Neural cell (in vitro differentiated cells): ENCODE results near the gene CABP4. TPM values are rescaled to one million over a fixed set of nuclear protein-coding genes. Genes with fewer than 3 reads are reported as not detected.

Experiments used
- H2AFZ ChIP-seq: fragments of 200-600, 300-800 bp; sonication (generic), shearing (Covaris generic); 2 replicates; pipeline ENCODE4 v1.6.0; 2014; ENCODE audit warnings: low read depth, mild to moderate bottlenecking, antibody characterized with exemption, low read length, moderate library complexity
- H3F3A ChIP-seq: fragments of 200-600 bp; shearing (Covaris generic); 2 replicates; pipeline ENCODE4 v1.6.1; 2016; ENCODE audit warnings: mild to moderate bottlenecking, moderate library complexity, mixed read lengths, antibody characterized with exemption, low read length; ENCODE audit not compliant: insufficient read depth, poor library complexity, severe bottlenecking
- H3K27ac ChIP-seq: fragments of 200-600, 300-800 bp; sonication (generic), shearing (Covaris generic); 2 replicates; pipeline ENCODE4 v1.5.1; 2014; ENCODE audit warnings: mild to moderate bottlenecking, low read length, moderate library complexity
- H3K27me3 ChIP-seq: fragments of 300-800, 200-600 bp; sonication (generic), shearing (Covaris generic); 2 replicates; pipeline ENCODE4 v1.6.0; 2014; ENCODE audit warnings: mild to moderate bottlenecking, low read depth, low read length, moderate library complexity; ENCODE audit not compliant: insufficient read depth
- H3K36me3 ChIP-seq: fragments of 300-800, 200-600 bp; sonication (generic), shearing (Covaris generic); 2 replicates; pipeline ENCODE4 v1.5.1; 2014; ENCODE audit warnings: mild to moderate bottlenecking, antibody characterized with exemption, low read length, moderate library complexity; ENCODE audit not compliant: insufficient read depth
- H3K4me2 ChIP-seq: fragments of 300-800, 200-600 bp; sonication (generic), shearing (Covaris generic); 2 replicates; pipeline ENCODE4 v1.6.0; 2014; ENCODE audit warnings: mild to moderate bottlenecking, low read length
- H3K4me3 ChIP-seq: fragments of 300-800, 200-600 bp; sonication (generic), shearing (Covaris generic); 2 replicates; pipeline ENCODE4 v1.5.1; 2014; ENCODE audit warnings: mild to moderate bottlenecking, low read length, moderate library complexity
- H3K79me2 ChIP-seq: fragments of 200-600 bp; shearing (Covaris generic); replicated peaks from 2 replicates; pipeline ENCODE4 v1.6.0; 2014; ENCODE audit warnings: mild to moderate bottlenecking, low read length, moderate library complexity; ENCODE audit not compliant: insufficient read depth
- H3K9ac ChIP-seq: fragments of 300-800, 200-600 bp; sonication (generic), shearing (Covaris generic); 2 replicates; pipeline ENCODE4 v1.6.1; 2016; ENCODE audit warnings: mild to moderate bottlenecking, low read length, mixed read lengths
- H3K9me2 ChIP-seq: fragments of 200-600 bp; shearing (Covaris generic); 2 replicates; pipeline ENCODE4 v1.6.1; 2016; ENCODE audit warnings: mild to moderate bottlenecking, low read length, mixed read lengths; ENCODE audit not compliant: insufficient read depth
- H3K9me3 ChIP-seq: fragments of 200-600, 300-800 bp; sonication (generic), shearing (Covaris generic); 2 replicates; pipeline ENCODE4 v1.6.1; 2016; ENCODE audit warnings: mild to moderate bottlenecking, mixed run types, low read length, moderate library complexity, mixed read lengths
- H4K20me1 ChIP-seq: fragments of 200-600 bp; shearing (Covaris generic); 2 replicates; pipeline ENCODE4 v1.6.1; 2016; ENCODE audit warnings: mild to moderate bottlenecking, mixed run types; ENCODE audit not compliant: insufficient read depth
- EP300 ChIP-seq: fragments of 450-650 bp; conservative IDR thresholded peaks from 2 replicates; pipeline ENCODE4 v1.6.1; 2014; ENCODE audit warnings: antibody characterized with exemption, mild to moderate bottlenecking, moderate library complexity; ENCODE audit not compliant: poor library complexity, severe bottlenecking
- EZH2 ChIP-seq: fragments of 200-600, 300-800 bp; shearing (Covaris generic), sonication (generic); IDR thresholded peaks from 2 replicates; pipeline ENCODE4 v1.6.1; 2014; ENCODE audit warnings: antibody characterized with exemption, low read length, borderline replicate concordance, mild to moderate bottlenecking; ENCODE audit not compliant: insufficient read depth, poor library complexity, severe bottlenecking
- POLR2AphosphoS5 ChIP-seq: IDR thresholded peaks from 2 replicates; pipeline ENCODE4 v1.6.1; 2012
- RAD21 ChIP-seq: fragments of 450-650 bp; conservative IDR thresholded peaks from 2 replicates; pipeline ENCODE4 v1.6.1; 2014; ENCODE audit warnings: antibody characterized with exemption, mild to moderate bottlenecking, moderate library complexity
- SMC3 ChIP-seq: fragments of 450-650 bp; conservative IDR thresholded peaks from 2 replicates; pipeline ENCODE4 v1.6.1; 2014; ENCODE audit warnings: antibody characterized with exemption, mild to moderate bottlenecking, moderate library complexity; ENCODE audit not compliant: poor library complexity
- TAF1 ChIP-seq: IDR thresholded peaks from 2 replicates; pipeline ENCODE4 v1.6.1; 2012; ENCODE audit warnings: low read depth
- polyA plus RNA-seq: library from polyadenylated mRNA; depleted of rRNA; stranded (reverse); fragments of >200 nt; gene quantifications from 2 replicates; pipeline ENCODE4 v1.2.3, GENCODE V29; 2014
- TF ChIP-seq, protein P1 (sequence below): IDR thresholded peaks from 2 replicates; pipeline ENCODE4 v1.6.1; 2012; ENCODE audit warnings: borderline replicate concordance
- TF ChIP-seq, protein P2 (sequence below): fragments of 450-650 bp; IDR thresholded peaks from 2 replicates; pipeline ENCODE4 v1.5.1; 2014; ENCODE audit warnings: antibody characterized with exemption, mild to moderate bottlenecking, moderate library complexity; ENCODE audit not compliant: poor library complexity, severe bottlenecking

The CABP4 gene
- polyA plus RNA-seq, 1 donor from 2014 or later: not detected

DNA sequence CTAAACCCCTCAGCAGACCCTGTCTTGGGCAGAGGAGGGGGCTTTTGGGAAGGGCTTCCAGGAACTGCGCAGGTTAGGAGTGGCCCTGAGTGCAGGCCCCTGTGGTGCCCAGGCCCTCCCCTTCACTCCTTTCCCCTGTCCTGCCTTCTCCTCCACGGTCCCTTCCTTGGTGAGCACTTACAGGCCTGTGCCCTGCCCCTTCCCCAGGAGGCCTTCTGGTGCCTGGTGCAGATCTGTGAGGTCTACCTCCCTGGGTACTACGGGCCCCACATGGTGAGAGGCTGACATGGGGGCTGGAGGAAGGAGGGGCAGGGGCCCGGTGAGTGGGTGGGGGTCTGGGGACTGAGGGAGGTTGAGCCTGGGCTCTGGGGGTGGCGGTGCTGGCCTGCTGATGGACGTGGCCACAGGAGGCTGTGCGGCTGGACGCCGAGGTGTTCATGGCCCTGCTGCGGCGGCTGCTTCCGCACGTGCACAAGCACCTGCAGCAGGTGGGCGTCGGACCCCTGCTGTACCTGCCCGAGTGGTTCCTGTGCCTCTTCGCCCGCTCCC, 48.7 kb upstream of the CABP4 start:
- H3K9ac ChIP-seq: no peak overlapping the region
- H3K4me2 ChIP-seq: no peak overlapping the region
- H3K27ac ChIP-seq: no peak overlapping the region
- no peaks in the 10 kb centered on the region for H4K20me1 ChIP-seq
- H3K4me3 ChIP-seq: no peak overlapping the region
- no peaks in the 10 kb centered on the region for H3K9me2 ChIP-seq
- no peaks in the 10 kb centered on the region for H3K27me3 ChIP-seq
- TF ChIP-seq, protein P1, sequence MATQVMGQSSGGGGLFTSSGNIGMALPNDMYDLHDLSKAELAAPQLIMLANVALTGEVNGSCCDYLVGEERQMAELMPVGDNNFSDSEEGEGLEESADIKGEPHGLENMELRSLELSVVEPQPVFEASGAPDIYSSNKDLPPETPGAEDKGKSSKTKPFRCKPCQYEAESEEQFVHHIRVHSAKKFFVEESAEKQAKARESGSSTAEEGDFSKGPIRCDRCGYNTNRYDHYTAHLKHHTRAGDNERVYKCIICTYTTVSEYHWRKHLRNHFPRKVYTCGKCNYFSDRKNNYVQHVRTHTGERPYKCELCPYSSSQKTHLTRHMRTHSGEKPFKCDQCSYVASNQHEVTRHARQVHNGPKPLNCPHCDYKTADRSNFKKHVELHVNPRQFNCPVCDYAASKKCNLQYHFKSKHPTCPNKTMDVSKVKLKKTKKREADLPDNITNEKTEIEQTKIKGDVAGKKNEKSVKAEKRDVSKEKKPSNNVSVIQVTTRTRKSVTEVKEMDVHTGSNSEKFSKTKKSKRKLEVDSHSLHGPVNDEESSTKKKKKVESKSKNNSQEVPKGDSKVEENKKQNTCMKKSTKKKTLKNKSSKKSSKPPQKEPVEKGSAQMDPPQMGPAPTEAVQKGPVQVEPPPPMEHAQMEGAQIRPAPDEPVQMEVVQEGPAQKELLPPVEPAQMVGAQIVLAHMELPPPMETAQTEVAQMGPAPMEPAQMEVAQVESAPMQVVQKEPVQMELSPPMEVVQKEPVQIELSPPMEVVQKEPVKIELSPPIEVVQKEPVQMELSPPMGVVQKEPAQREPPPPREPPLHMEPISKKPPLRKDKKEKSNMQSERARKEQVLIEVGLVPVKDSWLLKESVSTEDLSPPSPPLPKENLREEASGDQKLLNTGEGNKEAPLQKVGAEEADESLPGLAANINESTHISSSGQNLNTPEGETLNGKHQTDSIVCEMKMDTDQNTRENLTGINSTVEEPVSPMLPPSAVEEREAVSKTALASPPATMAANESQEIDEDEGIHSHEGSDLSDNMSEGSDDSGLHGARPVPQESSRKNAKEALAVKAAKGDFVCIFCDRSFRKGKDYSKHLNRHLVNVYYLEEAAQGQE: no peak
- no peak for TF ChIP-seq POLR2AphosphoS5
- no peak for TF ChIP-seq TAF1
- TF ChIP-seq, protein P2, sequence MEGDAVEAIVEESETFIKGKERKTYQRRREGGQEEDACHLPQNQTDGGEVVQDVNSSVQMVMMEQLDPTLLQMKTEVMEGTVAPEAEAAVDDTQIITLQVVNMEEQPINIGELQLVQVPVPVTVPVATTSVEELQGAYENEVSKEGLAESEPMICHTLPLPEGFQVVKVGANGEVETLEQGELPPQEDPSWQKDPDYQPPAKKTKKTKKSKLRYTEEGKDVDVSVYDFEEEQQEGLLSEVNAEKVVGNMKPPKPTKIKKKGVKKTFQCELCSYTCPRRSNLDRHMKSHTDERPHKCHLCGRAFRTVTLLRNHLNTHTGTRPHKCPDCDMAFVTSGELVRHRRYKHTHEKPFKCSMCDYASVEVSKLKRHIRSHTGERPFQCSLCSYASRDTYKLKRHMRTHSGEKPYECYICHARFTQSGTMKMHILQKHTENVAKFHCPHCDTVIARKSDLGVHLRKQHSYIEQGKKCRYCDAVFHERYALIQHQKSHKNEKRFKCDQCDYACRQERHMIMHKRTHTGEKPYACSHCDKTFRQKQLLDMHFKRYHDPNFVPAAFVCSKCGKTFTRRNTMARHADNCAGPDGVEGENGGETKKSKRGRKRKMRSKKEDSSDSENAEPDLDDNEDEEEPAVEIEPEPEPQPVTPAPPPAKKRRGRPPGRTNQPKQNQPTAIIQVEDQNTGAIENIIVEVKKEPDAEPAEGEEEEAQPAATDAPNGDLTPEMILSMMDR: no peak
- TF ChIP-seq EP300: no peak
- TF ChIP-seq EZH2: no peak
- H3F3A ChIP-seq: no peaks in the 10 kb centered on the region
- H3K79me2 ChIP-seq: no peaks in the 10 kb centered on the region
- no peaks in the 10 kb centered on the region for H3K9me3 ChIP-seq
- H2AFZ ChIP-seq: no peak overlapping the region
- H3K36me3 ChIP-seq: no peaks in the 10 kb centered on the region

DNA sequence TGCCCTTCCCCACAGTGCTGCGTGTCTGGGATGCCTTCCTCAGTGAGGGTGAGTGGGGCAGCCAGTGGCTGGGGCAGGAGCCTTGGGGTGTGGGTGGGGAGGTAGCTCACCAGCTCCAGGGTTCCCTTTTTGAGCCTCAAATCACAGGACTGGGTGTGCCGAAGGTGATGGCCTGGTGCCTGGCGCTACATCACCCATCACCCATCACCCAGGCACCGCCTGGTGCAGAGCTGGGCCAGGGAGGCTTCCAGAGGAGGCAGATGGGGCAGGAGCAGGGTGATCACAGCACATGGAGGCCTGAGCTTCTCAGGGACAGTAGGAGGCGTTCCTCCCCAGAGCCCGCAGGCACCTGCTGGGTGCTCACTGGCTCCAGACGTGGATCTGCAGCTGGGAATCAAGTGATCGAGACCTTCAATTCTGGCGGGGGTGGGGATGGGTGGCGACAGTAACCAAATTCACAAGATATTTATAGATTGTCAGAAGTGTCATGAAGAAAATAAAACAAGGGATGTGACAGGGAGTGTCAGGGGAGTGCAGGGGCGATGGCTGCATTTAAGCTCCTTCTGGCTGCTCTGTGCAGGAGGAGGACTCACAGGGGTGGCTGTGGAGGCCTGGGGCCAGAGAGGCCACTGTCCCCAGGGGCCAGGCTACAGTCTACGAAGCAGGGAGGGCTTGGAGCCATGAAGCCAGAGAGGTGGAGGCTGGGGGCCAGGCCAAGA, 48.0 kb upstream of the CABP4 start:
- no peak overlapping the region for H3K9ac ChIP-seq
- no peaks in the 10 kb centered on the region for H3K27me3 ChIP-seq
- H3K36me3 ChIP-seq: no peaks in the 10 kb centered on the region
- no peaks in the 10 kb centered on the region for H3K79me2 ChIP-seq
- H2AFZ ChIP-seq: no peak overlapping the region
- H3K4me3 ChIP-seq: no peak overlapping the region
- no peaks in the 10 kb centered on the region for H3K9me3 ChIP-seq
- H3K27ac ChIP-seq: no peak overlapping the region
- no peaks in the 10 kb centered on the region for H3F3A ChIP-seq
- H3K4me2 ChIP-seq: no peak overlapping the region
- TF ChIP-seq RAD21: no peak
- no peak for TF ChIP-seq SMC3
- H4K20me1 ChIP-seq: no peaks in the 10 kb centered on the region
- H3K9me2 ChIP-seq: no peaks in the 10 kb centered on the region
